HCT116 (cell line): ENCODE data around the gene HSPA2. TPM values are rescaled to one million over a fixed set of nuclear protein-coding genes. Genes with fewer than 3 reads are reported as not detected.
A peak's percentile ranks its signal among the peaks of the same experiment; 100 is the strongest.

ENCODE experiments used
- ATAC-seq: fragments of 200-7000 bp; cut with Tn5 transposase; 2 replicates; pipeline ENCODE4 v1.9.1; 2020; ENCODE audit warnings: mild to moderate bottlenecking, moderate library complexity
- BruUV-seq: library from RNA; stranded (reverse); fragments of 400-500 nt; replicated peaks from 2 replicates; lab custom pipeline; 2021; lab: Mats Ljungman, UMichigan
- CTCF ChIA-PET: fragments of 300-600 bp; sonication (Branson Sonifier 250); formaldehyde crosslinking; loops from one replicate; lab custom pipeline; 2021; ENCODE audit warnings: antibody characterized with exemption; lab: Charles Lee
- POLR2A ChIA-PET: fragments of 300-600, 350-600 bp; sonication (Branson Sonifier 250); formaldehyde crosslinking; loops from one replicate; lab custom pipeline; 2021; ENCODE audit warnings: antibody characterized with exemption; lab: Charles Lee
- RAD21 ChIA-PET, 2 experiments: fragments of 300-600 bp; sonication (Branson Sonifier 250); formaldehyde crosslinking; loops; one replicate each; lab custom pipeline; 2023; ENCODE audit warnings: low total read pairs in 2 of 2; ENCODE audit not compliant: uncharacterized antibody in 2 of 2, unreplicated experiment in 2 of 2, low non-redundant PET in 1 of 2; lab: Charles Lee
- DNase-seq: peaks from one replicate; pipeline ENCODE4 v3.0.0-alpha.2; 2010; ENCODE audit warnings: low read depth, low spot score
- H2AFZ ChIP-seq: fragments of 200-600 bp; shearing (Covaris generic), sonication (generic); 2 replicates; pipeline ENCODE4 v1.6.1; 2017; ENCODE audit warnings: low read depth, mixed run types, mixed read lengths, antibody characterized with exemption, low read length; ENCODE audit not compliant: poor library complexity, severe bottlenecking
- H3K27ac ChIP-seq: 2 replicates; pipeline ENCODE4 v1.5.1; 2012; ENCODE audit warnings: low read depth, low read length
- H3K27me3 ChIP-seq: fragments of 200-600 bp; sonication (generic); 2 replicates; pipeline ENCODE4 v1.6.1; 2016; ENCODE audit warnings: mixed run types, low read length, mixed read lengths; ENCODE audit not compliant: insufficient read depth
- H3K36me3 ChIP-seq, 2 experiments: fragments of 200-500 bp in 1 of 2; fragments of 200-600 bp in 1 of 2; sonication (Bioruptor generic) in 1 of 2; sonication (generic) in 1 of 2; 2 replicates each; pipeline versions ENCODE4 v1.5.1 to v1.6.1; 2014 to 2016; ENCODE audit warnings: low read length in 2 of 2, inconsistent platforms in 1 of 2, mixed read lengths in 1 of 2, mixed run types in 1 of 2; ENCODE audit not compliant: insufficient read depth in 2 of 2, control insufficient read depth in 1 of 2
- H3K4me1 ChIP-seq, 2 experiments: fragments of 200-600 bp in 1 of 2; sonication (generic) in 1 of 2; 2 replicates each; pipeline versions ENCODE4 v1.5.1 to v1.6.1; 2012 to 2017; ENCODE audit warnings: low read length in 2 of 2, inconsistent platforms in 1 of 2, mild to moderate bottlenecking in 1 of 2, mixed read lengths in 1 of 2, mixed run types in 1 of 2, moderate library complexity in 1 of 2; ENCODE audit not compliant: insufficient read depth in 2 of 2, control insufficient read depth in 1 of 2
- H3K4me2 ChIP-seq: fragments of 200-600 bp; sonication (generic); 2 replicates; pipeline ENCODE4 v1.6.1; 2017; ENCODE audit warnings: mixed run types, low read length, mixed read lengths
- H3K4me3 ChIP-seq, 2 experiments: fragments of 200-600 bp in 1 of 2; sonication (generic) in 1 of 2; replicated peaks in 1 of 2; 2 replicates each; pipeline ENCODE4 v1.5.1; 2011 to 2016; ENCODE audit warnings: low read length in 2 of 2, control low read depth in 1 of 2, low read depth in 1 of 2, mild to moderate bottlenecking in 1 of 2, mixed read lengths in 1 of 2, mixed run types in 1 of 2
- H3K79me2 ChIP-seq: fragments of 200-600 bp; sonication (generic); 2 replicates; pipeline ENCODE4 v1.6.1; 2017; ENCODE audit warnings: mild to moderate bottlenecking, mixed run types, low read length, moderate library complexity, mixed read lengths; ENCODE audit not compliant: insufficient read depth
- H3K9ac ChIP-seq: fragments of 200-600 bp; sonication (generic); 2 replicates; pipeline ENCODE4 v1.6.1; 2016; ENCODE audit warnings: low read length, mixed read lengths
- H3K9me2 ChIP-seq: fragments of 200-600 bp; sonication (generic), shearing (Covaris generic); 2 replicates; pipeline ENCODE4 v1.6.1; 2017; ENCODE audit warnings: mixed run types, mild to moderate bottlenecking, moderate library complexity; ENCODE audit not compliant: insufficient read depth
- H3K9me3 ChIP-seq, 2 experiments: fragments of 200-500 bp in 1 of 2; fragments of 200-600 bp in 1 of 2; sonication (Bioruptor generic) in 1 of 2; sonication (generic) in 1 of 2; 2 replicates each; pipeline ENCODE4 v1.6.1; 2014 to 2017; ENCODE audit warnings: low read length in 2 of 2, mixed read lengths in 2 of 2, inconsistent platforms in 1 of 2, low read depth in 1 of 2, mild to moderate bottlenecking in 1 of 2, mixed run types in 1 of 2, moderate library complexity in 1 of 2; ENCODE audit not compliant: control insufficient read depth in 1 of 2, insufficient read depth in 1 of 2
- H4K20me1 ChIP-seq: fragments of 200-600 bp; sonication (generic), shearing (Covaris generic); 2 replicates; pipeline ENCODE4 v1.6.1; 2017; ENCODE audit warnings: mixed run types, mild to moderate bottlenecking, moderate library complexity; ENCODE audit not compliant: insufficient read depth
- CBX3 ChIP-seq: IDR thresholded peaks from 2 replicates; pipeline ENCODE4 v1.6.1; 2012; ENCODE audit warnings: low read depth
- CEBPB ChIP-seq: IDR thresholded peaks from 2 replicates; pipeline ENCODE4 v1.6.1; 2012; ENCODE audit warnings: low read depth
- EGR1 ChIP-seq: IDR thresholded peaks from 2 replicates; pipeline ENCODE4 v1.6.1; 2012; ENCODE audit warnings: low read depth
- ELF1 ChIP-seq: IDR thresholded peaks from 2 replicates; pipeline ENCODE4 v1.6.1; 2012; ENCODE audit warnings: low read depth, borderline replicate concordance
- EZH2 ChIP-seq: fragments of 200-600 bp; sonication (generic); IDR thresholded peaks from 2 replicates; pipeline ENCODE4 v1.6.1; 2017; ENCODE audit warnings: antibody characterized with exemption, mixed run types
- FOSL1 ChIP-seq: IDR thresholded peaks from 2 replicates; pipeline ENCODE4 v1.6.1; 2012; ENCODE audit warnings: low read depth
- JUND ChIP-seq: IDR thresholded peaks from 2 replicates; pipeline ENCODE4 v1.6.1; 2012
- POLR2A ChIP-seq: IDR thresholded peaks from 2 replicates; pipeline ENCODE4 v1.7.0; 2011; ENCODE audit warnings: borderline replicate concordance; ENCODE audit not compliant: insufficient read depth, insufficient read length; ENCODE audit errors: extremely low read depth
- POLR2AphosphoS5 ChIP-seq: IDR thresholded peaks from 2 replicates; pipeline ENCODE4 v1.6.1; 2011; ENCODE audit warnings: mild to moderate bottlenecking, low read depth, low read length, moderate library complexity
- RAD21 ChIP-seq: IDR thresholded peaks from 2 replicates; pipeline ENCODE4 v1.6.1; 2012; ENCODE audit warnings: low read depth, mild to moderate bottlenecking
- SIN3A ChIP-seq: IDR thresholded peaks from 2 replicates; pipeline ENCODE4 v1.6.1; 2012; ENCODE audit warnings: low read depth
- SP1 ChIP-seq: IDR thresholded peaks from 2 replicates; pipeline ENCODE4 v1.6.1; 2012; ENCODE audit warnings: low read depth
- TCF7L2 ChIP-seq: IDR thresholded peaks from 2 replicates; pipeline ENCODE4 v1.7.0; 2011; ENCODE audit warnings: borderline replicate concordance, inconsistent platforms; ENCODE audit not compliant: insufficient read depth, insufficient read length; ENCODE audit errors: extremely low read depth
- YY1 ChIP-seq: IDR thresholded peaks from 2 replicates; pipeline ENCODE4 v1.6.1; 2011; ENCODE audit warnings: low read length, low read depth, moderate library complexity, mild to moderate bottlenecking; ENCODE audit not compliant: insufficient replicate concordance; ENCODE audit errors: extremely low read depth
- ZBTB33 ChIP-seq: IDR thresholded peaks from 2 replicates; pipeline ENCODE4 v1.6.1; 2011; ENCODE audit warnings: mild to moderate bottlenecking, low read length, moderate library complexity; ENCODE audit not compliant: insufficient replicate concordance; ENCODE audit errors: extremely low read depth
- ZFX ChIP-seq: fragments of 450-650 bp; IDR thresholded peaks from 2 replicates; pipeline ENCODE4 v1.6.1; 2017
- intact Hi-C: fragments of 100-400 bp; cut with micrococcal nuclease; formaldehyde crosslinking; loops from 2 replicates; pipeline ENCODE4 v1.10.0; 2022
- total RNA-seq: library from RNA; stranded (reverse); gene quantifications from one replicate; pipeline ENCODE4 v1.2.1, GENCODE V29; 2021; ENCODE audit not compliant: unreplicated experiment
- TF ChIP-seq, protein P1 (sequence below), 3 experiments: fragments of 200-600 bp in 1 of 3; sonication (generic) in 1 of 3; IDR thresholded peaks in 2 of 3; conservative IDR thresholded peaks in 1 of 3; 2 replicates each; pipeline ENCODE4 v1.5.1; 2012 to 2017; ENCODE audit warnings: low read depth in 2 of 3, low read length in 2 of 3, antibody characterized with exemption in 1 of 3, borderline replicate concordance in 1 of 3, control low read depth in 1 of 3, mild to moderate bottlenecking in 1 of 3, mixed read lengths in 1 of 3, mixed run types in 1 of 3, moderate library complexity in 1 of 3; ENCODE audit not compliant: insufficient read depth in 1 of 3

The HSPA2 gene
- total RNA-seq, 1 experiment from 2014 or later: 2.5 TPM

DNA sequence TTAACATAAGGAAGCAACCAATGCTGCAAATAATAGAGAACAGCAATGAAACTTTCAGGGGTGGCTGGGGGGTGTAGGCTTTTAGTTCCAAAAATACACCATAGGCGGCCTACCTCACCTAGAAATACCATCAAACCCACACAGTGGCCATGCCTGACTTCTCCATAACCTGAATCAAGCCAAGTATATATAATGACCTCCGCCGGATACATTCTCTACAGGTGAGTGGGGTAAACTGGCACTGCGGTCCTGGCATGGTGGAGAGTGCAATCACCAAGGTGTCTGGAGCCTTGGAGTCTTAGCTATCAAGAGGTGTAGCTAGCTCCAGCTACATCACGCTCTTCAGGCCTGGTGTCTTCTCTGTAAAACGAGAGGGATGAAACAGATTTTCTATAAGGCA is 38.1 kb upstream of the HSPA2 start:
- CTCF ChIA-PET: interaction anchor here (3.2 kb wide), 1 partner anchor 9 kb away, joined by 9 read pairs; no protein-coding TSS in a partner anchor
- no peak overlapping the region for H2AFZ ChIP-seq

GRCh38 chr14:64502887-64503433 is 37.6 kb upstream of the HSPA2 start:
- intact Hi-C loops: no loop called here
- H3K4me1 ChIP-seq: peaks cover 30 to 51% of the 10 kb centered on the region in 2 experiments
- H3K9ac ChIP-seq: peak overlapping the region; percentile 85
- peak overlapping the region; percentile 95 for H3K27ac ChIP-seq
- peaks cover 0 to 3% of the 10 kb centered on the region in 2 experiments; a peak in 1 of 4 replicates for H3K36me3 ChIP-seq
- H3K79me2 ChIP-seq: peaks cover 76% of the 10 kb centered on the region
- H3K9me2 ChIP-seq: no peaks in the 10 kb centered on the region
- H2AFZ ChIP-seq: no peak overlapping the region
- no TSS peak for BruUV-seq
- no peaks in the 10 kb centered on the region for H4K20me1 ChIP-seq
- no peaks in the 10 kb centered on the region for H3K9me3 ChIP-seq
- H3K4me3 ChIP-seq: peak overlapping the region; percentile 74 to 97
- POLR2A ChIA-PET: no interaction called here
- ATAC-seq: peak; percentile 8
- RAD21 ChIA-PET: no interaction called here
- H3K4me2 ChIP-seq: peak overlapping the region; percentile 89
- CTCF ChIA-PET: interaction anchor here (3.2 kb wide), 1 partner anchor 8 kb away, joined by 9 read pairs; no protein-coding TSS in a partner anchor
- no peak for DNase-seq
- H3K27me3 ChIP-seq: no peaks in the 10 kb centered on the region
- no peak for TF ChIP-seq CEBPB
- no peak for TF ChIP-seq ZBTB33
- no peak; the same call in 1 of the 2 replicates for TF ChIP-seq ZFX
- TF ChIP-seq, protein P1, sequence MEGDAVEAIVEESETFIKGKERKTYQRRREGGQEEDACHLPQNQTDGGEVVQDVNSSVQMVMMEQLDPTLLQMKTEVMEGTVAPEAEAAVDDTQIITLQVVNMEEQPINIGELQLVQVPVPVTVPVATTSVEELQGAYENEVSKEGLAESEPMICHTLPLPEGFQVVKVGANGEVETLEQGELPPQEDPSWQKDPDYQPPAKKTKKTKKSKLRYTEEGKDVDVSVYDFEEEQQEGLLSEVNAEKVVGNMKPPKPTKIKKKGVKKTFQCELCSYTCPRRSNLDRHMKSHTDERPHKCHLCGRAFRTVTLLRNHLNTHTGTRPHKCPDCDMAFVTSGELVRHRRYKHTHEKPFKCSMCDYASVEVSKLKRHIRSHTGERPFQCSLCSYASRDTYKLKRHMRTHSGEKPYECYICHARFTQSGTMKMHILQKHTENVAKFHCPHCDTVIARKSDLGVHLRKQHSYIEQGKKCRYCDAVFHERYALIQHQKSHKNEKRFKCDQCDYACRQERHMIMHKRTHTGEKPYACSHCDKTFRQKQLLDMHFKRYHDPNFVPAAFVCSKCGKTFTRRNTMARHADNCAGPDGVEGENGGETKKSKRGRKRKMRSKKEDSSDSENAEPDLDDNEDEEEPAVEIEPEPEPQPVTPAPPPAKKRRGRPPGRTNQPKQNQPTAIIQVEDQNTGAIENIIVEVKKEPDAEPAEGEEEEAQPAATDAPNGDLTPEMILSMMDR (IDR thresholded peaks at IDR 0.05 in 2 of 3, conservative IDR thresholded peaks at IDR 0.05 in 1 of 3; ENCODE audit: borderline replicate concordance in 1 of 3, insufficient read depth in 1 of 3, low read depth in 2 of 3, low read length in 2 of 3): no peak
- no peak for TF ChIP-seq EGR1
- TF ChIP-seq POLR2AphosphoS5: no peak
- TF ChIP-seq SIN3A: no peak
- TF ChIP-seq YY1: no peak
- TF ChIP-seq TCF7L2: no peak
- TF ChIP-seq CBX3: no peak
- TF ChIP-seq FOSL1: no peak
- no peak for TF ChIP-seq SP1
- TF ChIP-seq RAD21: no peak
- TF ChIP-seq JUND: no peak
- TF ChIP-seq ELF1: no peak
- TF ChIP-seq EZH2: no peak

More for the DNA sequence above, 38.1 kb upstream of the HSPA2 start:
- Histone ChIP-seq H3K9ac (peak overlapping the region; percentile 85), H3K4me2 (peak overlapping the region; percentile 89), H3K9me2 (no peaks in the 10 kb centered on the region), H4K20me1 (no peaks in the 10 kb centered on the region), H3K36me3 (peaks cover 0 to 5% of the 10 kb centered on the region in 2 experiments; a peak in 1 of 4 replicates), H3K79me2 (peaks cover 76% of the 10 kb centered on the region), H3K27ac (peak overlapping the region; percentile 95), H3K9me3 (no peaks in the 10 kb centered on the region), H3K4me3 (peak overlapping the region; percentile 74 to 97), H3K27me3 (no peaks in the 10 kb centered on the region), H3K4me1 (peaks cover 30 to 49% of the 10 kb centered on the region in 2 experiments)
- DNase-seq: no peak
- no TSS peak for BruUV-seq
- intact Hi-C loops: no loop called here
- ChIA-PET POLR2A (no interaction called here), RAD21 (no interaction called here)
- no peak for ATAC-seq
- TF ChIP-seq RAD21: no peak
- no peak for TF ChIP-seq POLR2A
- TF ChIP-seq EZH2: no peak
- no peak for TF ChIP-seq POLR2AphosphoS5
